D341Med (cell line): ENCODE measurements around the gene NAPA.
A peak's percentile ranks its signal among the peaks of the same experiment; 100 is the strongest.
"Not testable (repeated sequence)": the region's sequence is repeated elsewhere in the genome, so short reads cannot be mapped to it uniquely, and the experiment has no call there.

Source experiments
- DNase-seq: peaks from one replicate; pipeline ENCODE4 v3.0.0; 2012; ENCODE audit warnings: low spot score

Gene NAPA

GRCh38 chr19:47486220-47486619 lies 28.6 kb downstream of the NAPA start:
- DNase-seq: not testable (repeated sequence)

DNA sequence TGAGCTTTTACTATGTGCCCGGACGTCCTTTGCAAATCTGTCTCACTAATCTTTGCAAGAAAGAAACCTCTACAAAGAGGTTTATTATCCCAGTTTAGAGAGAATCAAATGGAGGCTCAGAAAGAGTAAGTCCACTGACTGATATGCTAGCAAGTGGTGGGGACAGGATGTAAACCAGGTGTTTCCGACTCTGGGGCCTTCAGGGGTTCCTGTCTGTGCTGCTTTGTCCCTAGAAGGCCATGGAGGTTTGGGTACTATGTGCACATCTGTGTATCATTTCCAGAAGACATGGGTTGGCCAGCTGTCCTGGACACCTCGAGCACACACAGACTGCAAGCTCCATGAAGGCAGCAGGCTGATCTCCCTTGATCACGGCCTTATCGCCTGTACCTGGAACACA lies 29.7 kb downstream of the NAPA start:
- DNase-seq: no peak

DNA sequence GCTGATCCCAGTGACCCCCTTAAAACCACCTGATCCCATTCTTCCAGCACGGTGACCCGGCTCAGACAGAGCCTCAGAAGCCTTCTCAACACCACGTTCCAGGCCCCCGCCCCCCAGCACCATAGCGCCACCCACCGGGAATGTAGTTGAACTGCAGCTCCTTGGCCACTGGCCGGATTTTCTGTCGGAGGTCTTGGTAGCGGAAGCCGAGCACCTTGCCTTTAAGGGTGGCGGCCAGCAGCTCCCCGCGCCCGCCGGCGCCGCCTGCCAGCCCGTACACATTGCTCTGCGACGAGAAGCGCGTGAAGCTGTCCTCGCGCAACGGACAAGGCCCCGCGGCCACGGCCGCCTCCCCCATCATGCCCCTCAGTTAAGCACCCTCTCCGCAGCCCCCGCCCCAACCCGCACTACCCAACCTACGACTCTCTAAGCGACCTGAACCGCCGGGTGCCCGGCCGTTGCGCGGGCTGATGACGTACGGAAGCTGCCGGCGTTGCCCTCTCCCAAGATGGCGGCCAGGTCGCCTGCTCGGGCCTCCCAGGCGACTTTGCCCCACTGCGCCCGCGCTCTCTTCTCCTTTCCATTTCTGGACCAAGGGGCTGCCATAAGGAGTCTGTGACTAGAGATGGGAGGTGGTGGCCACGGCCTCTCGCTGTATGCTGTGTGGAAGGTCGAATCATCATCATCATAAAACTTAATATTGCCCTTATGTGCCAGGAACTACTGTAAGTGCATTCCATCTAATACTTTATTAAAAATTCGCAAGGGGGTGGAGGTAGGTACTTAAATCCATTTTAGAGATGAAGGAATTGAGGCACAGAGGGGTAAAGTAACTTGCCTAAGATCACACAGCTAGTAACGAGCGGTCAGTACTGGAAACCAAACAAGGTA lies 30.8 kb downstream of the NAPA start, which contains the start of gene KPTN:
TSS of gene KPTN (minus strand) at position 420 of the 891 bp plus-strand sequence. CDS start at position 361, 59 bp downstream.
- DNase-seq: peak; percentile 97

- no peak for DNase-seq
Observed at GRCh38 chr19:47483200-47483599, 31.7 kb downstream of the NAPA start.

- no peak for DNase-seq
Observed at GRCh38 chr19:47481460-47482052, 33.3 kb downstream of the NAPA start.

- DNase-seq: no peak
Observed at GRCh38 chr19:47480658-47481057, 34.2 kb downstream of the NAPA start.

- DNase-seq: no peak
Observed at GRCh38 chr19:47479701-47480503, 35.0 kb downstream of the NAPA start.

- DNase-seq: no peak
Observed at GRCh38 chr19:47476438-47476972, 38.4 kb downstream of the NAPA start.

- DNase-seq: no peak
Observed at GRCh38 chr19:47475465-47475864, 39.4 kb downstream of the NAPA start.

GRCh38 chr19:47473336-47473735 lies 41.5 kb downstream of the NAPA start:
- no peak for DNase-seq

DNA sequence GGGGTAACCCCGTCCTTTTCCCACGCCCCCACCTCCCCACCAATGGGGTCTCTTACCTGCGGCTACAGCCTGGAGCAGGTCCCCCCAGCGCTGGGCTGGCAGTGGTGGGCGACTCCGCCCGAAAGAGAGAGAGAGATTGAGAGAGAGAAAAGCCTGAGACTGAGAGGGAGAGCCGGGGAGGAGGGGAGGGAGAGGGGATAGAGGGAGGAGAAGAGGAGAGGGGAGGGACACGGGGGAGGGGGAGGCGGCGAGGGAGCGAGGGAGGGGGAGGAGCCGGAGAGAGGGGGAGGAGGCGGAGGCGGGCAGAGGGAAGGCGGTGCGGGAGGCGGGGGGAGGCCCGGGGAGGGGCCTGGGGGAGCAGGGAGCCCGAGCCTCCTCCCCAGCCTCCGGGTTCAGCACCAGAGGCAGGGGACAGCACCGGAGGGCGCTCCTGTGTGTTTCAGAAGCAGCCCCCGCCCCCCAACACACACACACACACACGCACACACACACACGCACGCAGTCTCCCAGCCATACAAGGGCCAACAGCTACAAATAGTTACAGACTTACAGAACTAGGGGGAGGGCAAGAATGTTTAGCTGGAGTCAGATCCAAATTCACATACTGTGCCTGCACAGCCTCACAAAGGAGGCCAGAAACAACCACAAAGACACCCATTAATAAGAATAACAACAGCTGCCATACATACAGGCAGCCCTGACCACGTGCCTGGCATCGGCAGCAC lies 43.0 kb downstream of the NAPA start, which contains the start of gene SLC8A2:
TSS of gene SLC8A2 (minus strand) at position 161 of the 725 bp plus-strand sequence. CDS start 5,490 bp downstream, outside the sequence.
- DNase-seq: peak; percentile 95

DNA sequence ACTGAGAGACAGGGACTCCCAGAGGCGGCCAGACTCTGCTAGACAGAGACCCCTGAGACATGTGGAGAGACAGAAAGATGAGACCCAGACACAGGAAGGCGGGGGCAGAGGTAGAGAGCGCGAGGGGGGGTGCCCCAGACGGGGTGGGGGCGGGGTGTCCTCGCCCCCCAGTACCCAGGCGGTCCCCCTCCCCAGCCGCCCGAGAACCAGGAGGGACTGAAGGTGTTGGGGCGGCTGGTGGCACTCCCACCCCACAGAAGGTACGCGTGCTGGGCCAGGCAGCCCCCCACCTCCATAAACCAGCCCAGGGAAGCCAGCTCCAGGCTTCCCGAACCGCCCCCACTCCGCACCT lies 43.5 kb downstream of the NAPA start:
- no peak for DNase-seq

DNA sequence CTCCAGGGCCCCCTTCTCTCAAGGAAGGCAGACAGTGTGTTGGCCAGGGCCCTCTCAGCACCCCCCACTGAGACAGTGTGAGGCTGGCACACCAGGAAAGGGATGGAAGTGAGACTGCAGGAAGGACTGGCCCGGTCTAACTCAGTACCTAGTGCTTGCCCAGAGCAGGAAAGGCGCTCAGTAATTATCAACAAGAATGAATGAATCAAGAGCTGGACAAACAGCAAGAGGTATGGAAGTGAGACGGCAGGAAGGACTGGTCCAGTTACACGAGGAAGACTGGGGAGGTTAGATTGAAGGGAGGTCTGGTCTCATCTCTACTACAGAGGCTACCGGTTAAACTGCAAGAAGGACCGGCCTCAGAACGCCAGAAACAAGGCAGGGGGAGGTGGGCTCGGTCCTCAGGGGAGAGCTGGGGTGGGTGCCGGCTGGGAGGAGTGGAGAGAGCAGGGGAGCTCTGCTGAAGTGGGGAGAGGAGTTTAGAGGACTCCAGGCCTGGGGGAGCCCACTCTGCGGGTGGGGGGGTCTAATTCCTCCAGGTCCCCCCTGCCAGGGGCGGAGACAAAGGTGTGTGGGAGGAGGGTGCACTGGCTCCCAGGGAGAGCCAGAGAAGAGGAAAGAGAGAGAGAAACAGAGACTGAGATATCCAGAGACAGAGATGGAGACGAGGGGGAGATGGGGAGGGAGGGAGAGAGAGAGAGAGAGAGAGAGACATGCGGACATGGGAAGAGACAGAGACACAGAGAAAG lies 44.2 kb downstream of the NAPA start:
- DNase-seq: no peak

DNA sequence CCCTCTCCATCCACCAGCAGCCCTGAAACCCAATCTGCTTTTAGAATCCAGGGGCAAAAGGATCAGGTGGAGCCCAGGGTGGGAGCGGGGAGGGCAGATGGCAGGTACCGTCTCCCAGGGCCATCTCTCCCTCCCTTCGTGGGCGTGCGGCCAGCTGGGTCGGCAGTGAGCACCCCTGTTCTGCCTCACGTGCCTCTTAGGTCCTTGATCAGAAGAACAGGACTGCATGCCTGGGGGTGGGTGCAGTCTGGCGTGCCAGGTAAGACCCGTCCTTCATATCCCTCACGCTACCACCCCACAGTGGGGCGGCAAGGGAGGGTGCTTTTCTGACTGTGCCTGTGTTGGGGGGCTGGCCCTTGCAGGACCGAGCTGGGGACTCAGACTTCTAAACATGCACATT lies 45.1 kb downstream of the NAPA start:
- no peak for DNase-seq

DNA sequence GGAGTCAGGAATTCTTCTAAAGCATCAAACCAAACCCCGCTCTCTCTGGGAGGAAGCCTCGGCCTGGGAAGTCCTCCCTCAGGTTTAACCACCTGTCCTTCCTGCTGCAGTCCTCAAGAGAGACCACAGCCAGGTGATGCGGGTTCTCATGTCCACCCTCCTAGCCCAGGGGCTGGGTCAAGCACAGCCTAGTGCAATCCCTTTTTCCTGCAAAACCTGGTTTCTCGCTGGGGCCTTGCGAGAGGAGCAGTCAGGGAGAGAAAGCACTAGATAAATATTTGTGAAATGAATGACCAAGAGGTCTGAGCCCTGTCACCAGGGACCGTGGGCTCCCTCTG lies 45.5 kb downstream of the NAPA start:
- no peak for DNase-seq

GRCh38 chr19:47467914-47468313 lies 46.9 kb downstream of the NAPA start:
- no peak for DNase-seq

DNA sequence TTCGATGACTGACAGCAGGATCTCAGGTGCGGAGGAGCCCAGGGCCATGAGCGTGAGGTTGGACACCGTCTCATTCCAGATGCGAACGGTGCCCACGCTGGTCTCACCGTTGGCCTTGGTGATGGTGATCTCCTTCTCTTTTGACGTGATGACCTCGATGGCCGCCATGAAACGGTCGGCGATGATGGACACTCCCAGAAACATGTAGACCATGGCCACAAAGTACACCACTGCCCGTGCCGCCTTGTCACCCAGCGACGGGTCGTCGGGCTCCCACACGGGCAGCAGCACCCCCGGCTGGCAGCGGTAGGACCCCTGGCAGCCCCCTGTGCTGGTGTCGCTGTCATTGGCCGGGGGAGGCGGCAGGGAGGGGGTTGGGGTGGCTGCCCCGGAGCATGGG lies 48.9 kb downstream of the NAPA start:
- no peak for DNase-seq

GRCh38 chr19:47464675-47465419 lies 50.0 kb downstream of the NAPA start:
- DNase-seq: no peak

- no peak for DNase-seq
Observed at GRCh38 chr19:47461876-47462275, 53.0 kb downstream of the NAPA start.

GRCh38 chr19:47459477-47459876 lies 55.4 kb downstream of the NAPA start:
- DNase-seq: no peak
